Astrocyte (in vitro differentiated cells and primary cell): ENCODE measurements around the gene ZNF207. TPM values are rescaled to one million over a fixed set of nuclear protein-coding genes. Genes with fewer than 3 reads are reported as not detected.
"Not testable (repeated sequence)": the region's sequence is repeated elsewhere in the genome, so short reads cannot be mapped to it uniquely, and the experiment has no call there.

Experiments
- DNase-seq: peaks from one replicate; pipeline ENCODE4 v3.0.0-alpha.2; 2010; ENCODE audit warnings: low read depth
- FAIRE-seq: peaks from 2 replicates; lab custom pipeline; 2011; peaks lifted over from hg19 to GRCh38; lab: Jason Lieb, UNC
- H2AFZ ChIP-seq: 2 replicates; pipeline ENCODE4 v1.6.0; 2012; ENCODE audit warnings: low read depth, low read length, inconsistent platforms
- H3K27ac ChIP-seq: 2 replicates; pipeline ENCODE4 v1.5.1; 2011; ENCODE audit warnings: low read depth, low read length, inconsistent platforms
- H3K27me3 ChIP-seq: 2 replicates; pipeline ENCODE4 v1.6.0; 2011; ENCODE audit warnings: low read length, inconsistent platforms; ENCODE audit not compliant: insufficient read depth
- H3K36me3 ChIP-seq: 2 replicates; pipeline ENCODE4 v1.5.1; 2011; ENCODE audit warnings: low read length, inconsistent platforms; ENCODE audit not compliant: insufficient read depth
- H3K4me1 ChIP-seq: 2 replicates; pipeline ENCODE4 v1.5.1; 2011; ENCODE audit warnings: low read length, inconsistent platforms; ENCODE audit not compliant: insufficient read depth
- H3K4me2 ChIP-seq: 2 replicates; pipeline ENCODE4 v1.6.0; 2012; ENCODE audit warnings: low read length, inconsistent platforms
- H3K4me3 ChIP-seq: 2 replicates; pipeline ENCODE4 v1.5.1; 2011; ENCODE audit warnings: low read depth, mild to moderate bottlenecking, low read length, inconsistent platforms; ENCODE audit not compliant: insufficient read depth
- H3K79me2 ChIP-seq: 2 replicates; pipeline ENCODE4 v1.6.0; 2012; ENCODE audit warnings: mild to moderate bottlenecking, low read length, inconsistent platforms; ENCODE audit not compliant: insufficient read depth
- H3K9ac ChIP-seq: 2 replicates; pipeline ENCODE4 v1.6.0; 2012; ENCODE audit warnings: mild to moderate bottlenecking, low read length, inconsistent platforms
- H3K9me3 ChIP-seq: 2 replicates; pipeline ENCODE4 v1.5.1; 2012; ENCODE audit warnings: low read depth, mild to moderate bottlenecking, low read length, inconsistent platforms; ENCODE audit not compliant: insufficient read depth
- H4K20me1 ChIP-seq: 2 replicates; pipeline ENCODE4 v1.6.0; 2012; ENCODE audit warnings: low read length, inconsistent platforms; ENCODE audit not compliant: insufficient read depth
- H3K27ac Mint-ChIP-seq: one replicate; pipeline ENCODE4 v1.8.0; 2021; ENCODE audit warnings: mild to moderate bottlenecking, mixed read lengths; ENCODE audit not compliant: unreplicated experiment
- H3K27me3 Mint-ChIP-seq: one replicate; pipeline ENCODE4 v1.8.0; 2021; ENCODE audit warnings: low read depth, mixed read lengths; ENCODE audit not compliant: unreplicated experiment
- H3K36me3 Mint-ChIP-seq: one replicate; pipeline ENCODE4 v1.8.0; 2021; ENCODE audit warnings: low read depth, mixed read lengths; ENCODE audit not compliant: unreplicated experiment
- H3K4me1 Mint-ChIP-seq: one replicate; pipeline ENCODE4 v1.8.0; 2021; ENCODE audit warnings: low read depth, mixed read lengths; ENCODE audit not compliant: unreplicated experiment
- H3K4me3 Mint-ChIP-seq: one replicate; pipeline ENCODE4 v1.8.0; 2021; ENCODE audit warnings: mild to moderate bottlenecking, moderate library complexity, mixed read lengths; ENCODE audit not compliant: unreplicated experiment
- H3K9me3 Mint-ChIP-seq: one replicate; pipeline ENCODE4 v1.8.0; 2021; ENCODE audit warnings: mild to moderate bottlenecking, mixed read lengths; ENCODE audit not compliant: unreplicated experiment
- CTCF ChIP-seq: IDR thresholded peaks from 2 replicates; pipeline ENCODE4 v1.5.1; 2011; ENCODE audit warnings: low read depth, mild to moderate bottlenecking, inconsistent platforms, low read length, moderate library complexity; ENCODE audit not compliant: insufficient read depth
- EZH2 ChIP-seq: IDR thresholded peaks from 2 replicates; pipeline ENCODE4 v1.6.1; 2012; ENCODE audit warnings: mild to moderate bottlenecking, low read length, inconsistent platforms; ENCODE audit not compliant: insufficient read depth
- total RNA-seq: library from RNA; stranded (reverse); gene quantifications from 2 replicates; pipeline ENCODE4 v1.2.1, GENCODE V29; 2021

Gene ZNF207
- total RNA-seq, 1 donor from 2014 or later: 168 TPM

- no peak overlapping the region for H2AFZ ChIP-seq
- Mint-ChIP-seq H3K27me3 (no peaks in the 10 kb centered on the region), H3K4me3 (no peak overlapping the region), H3K27ac (no peak overlapping the region), H3K4me1 (peaks cover 2% of the 10 kb centered on the region), H3K9me3 (no peaks in the 10 kb centered on the region), H3K36me3 (peaks cover 4% of the 10 kb centered on the region)
- no peak overlapping the region for H3K27ac ChIP-seq
- FAIRE-seq: no peak
- DNase-seq: no peak
- no peaks in the 10 kb centered on the region for H3K36me3 ChIP-seq
- no peaks in the 10 kb centered on the region for H3K27me3 ChIP-seq
- no peak overlapping the region for H3K4me3 ChIP-seq
- H3K79me2 ChIP-seq: no peaks in the 10 kb centered on the region
- H3K4me1 ChIP-seq: no peaks in the 10 kb centered on the region
- no peaks in the 10 kb centered on the region for H3K9me3 ChIP-seq
- no peak for TF ChIP-seq EZH2
- no peak for TF ChIP-seq CTCF
- no peak overlapping the region for H3K4me2 ChIP-seq
- H3K9ac ChIP-seq: no peak overlapping the region
- H4K20me1 ChIP-seq: peaks cover 9% of the 10 kb centered on the region
Measured at GRCh38 chr17:32398946-32399345, 49.0 kb downstream of the ZNF207 start.

- not testable (repeated sequence) for H3K27me3 Mint-ChIP-seq, H2AFZ ChIP-seq, DNase-seq, H3K4me3 ChIP-seq, H3K27ac Mint-ChIP-seq, H3K36me3 Mint-ChIP-seq, H3K9me3 ChIP-seq, H3K4me1 Mint-ChIP-seq, H4K20me1 ChIP-seq, FAIRE-seq, H3K4me3 Mint-ChIP-seq, H3K4me1 ChIP-seq, H3K79me2 ChIP-seq, H3K36me3 ChIP-seq, H3K27me3 ChIP-seq, H3K9me3 Mint-ChIP-seq, H3K4me2 ChIP-seq, H3K27ac ChIP-seq, H3K9ac ChIP-seq
Measured at GRCh38 chr17:32410085-32410484, 60.1 kb downstream of the ZNF207 start.

- FAIRE-seq: no peak
- Mint-ChIP-seq H3K36me3 (peaks cover 8% of the 10 kb centered on the region), H3K27me3 (no peaks in the 10 kb centered on the region), H3K9me3 (peaks cover 9% of the 10 kb centered on the region), H3K4me3 (no peak overlapping the region), H3K27ac (no peak overlapping the region), H3K4me1 (no peaks in the 10 kb centered on the region)
- no peak overlapping the region for H3K9ac ChIP-seq
- H3K9me3 ChIP-seq: peaks cover 10% of the 10 kb centered on the region
- no peaks in the 10 kb centered on the region for H3K79me2 ChIP-seq
- H3K4me2 ChIP-seq: no peak overlapping the region
- TF ChIP-seq EZH2: no peak
- no peak for TF ChIP-seq CTCF
- no peak overlapping the region for H3K27ac ChIP-seq
- H3K4me1 ChIP-seq: no peaks in the 10 kb centered on the region
- H2AFZ ChIP-seq: no peak overlapping the region
- H3K27me3 ChIP-seq: no peaks in the 10 kb centered on the region
- H3K36me3 ChIP-seq: no peaks in the 10 kb centered on the region
- no peak for DNase-seq
- H4K20me1 ChIP-seq: no peaks in the 10 kb centered on the region
- no peak overlapping the region for H3K4me3 ChIP-seq
Measured at GRCh38 chr17:32426894-32427293, 76.9 kb downstream of the ZNF207 start.
